Stimulated activated CD4-positive, alpha-beta T cell treated with anti-CD3 and anti-CD28 coated beads, Interleukin-15, amount 100 ng/mL, for 1 hour (primary cell): Measurements from ENCODE around the gene CAST.
A peak's percentile ranks its signal among the peaks of the same experiment; 100 is the strongest.
"Not testable (repeated sequence)": the region's sequence is repeated elsewhere in the genome, so short reads cannot be mapped to it uniquely, and the experiment has no call there.

ENCODE experiments used
- DNase-seq, 2 donors: peaks; one replicate each; pipeline ENCODE4 v3.0.0-alpha.2; 2020; ENCODE audit warnings: low read depth in 1 of 2, low spot score in 1 of 2

CAST gene

DNA sequence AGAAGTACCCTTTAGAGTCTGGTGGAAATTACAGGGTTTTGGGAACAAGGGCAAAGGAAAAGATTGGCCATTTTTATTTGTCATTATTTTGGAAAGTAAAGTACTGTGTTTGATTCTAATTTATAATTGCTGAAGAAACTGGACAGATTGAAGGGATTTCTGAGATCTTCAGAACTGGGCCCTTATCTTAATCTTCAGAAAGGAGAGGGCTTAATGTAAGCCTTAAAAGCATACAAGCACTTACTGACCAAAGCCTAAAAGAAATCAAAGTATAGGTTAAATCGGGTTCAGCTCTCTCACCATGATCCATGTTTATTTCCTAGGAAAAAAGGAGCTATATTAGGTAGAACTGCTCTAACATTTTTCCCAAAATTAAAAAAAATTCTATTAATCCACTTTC, 109.9 kb downstream of the CAST start:
- DNase-seq: no peak

DNA sequence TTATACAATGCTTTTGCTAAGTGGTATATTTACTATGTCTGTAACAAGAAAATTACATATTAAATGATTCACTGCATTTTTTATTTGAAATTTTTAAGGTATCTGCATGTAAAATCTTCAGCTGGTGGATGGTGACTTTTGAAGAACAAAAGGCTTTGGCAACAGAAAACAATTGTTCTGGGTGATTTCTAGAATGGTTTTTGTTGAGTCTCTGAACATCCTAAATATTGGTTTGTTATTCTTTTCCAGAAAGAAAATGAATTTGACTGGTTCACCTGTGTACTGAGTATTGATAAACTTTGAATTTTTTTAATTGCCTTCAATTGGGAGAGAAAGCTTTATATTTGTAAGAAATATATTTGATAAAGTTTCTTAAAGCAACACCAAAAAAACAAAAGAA, 110.4 kb downstream of the CAST start:
- no peak for DNase-seq

DNA sequence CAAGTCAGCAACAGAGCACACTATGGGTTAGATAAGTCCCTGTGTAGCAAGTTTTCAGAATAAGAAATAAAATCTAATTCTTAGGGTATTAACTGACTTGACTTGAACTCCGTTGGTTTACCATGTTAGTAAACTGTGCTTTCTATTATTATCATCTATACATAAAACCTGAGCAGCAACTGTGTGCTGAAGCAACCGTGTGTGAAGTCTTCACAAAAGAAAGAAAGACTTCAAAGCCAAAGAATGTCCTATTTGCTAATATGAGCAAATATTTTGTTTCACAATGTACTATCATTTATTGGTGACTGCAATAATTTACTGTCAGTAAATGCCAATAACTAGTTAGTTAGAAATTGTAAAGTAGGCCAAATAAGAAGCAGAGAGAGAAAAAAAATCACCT, 112.9 kb downstream of the CAST start:
- DNase-seq: no peak

DNA sequence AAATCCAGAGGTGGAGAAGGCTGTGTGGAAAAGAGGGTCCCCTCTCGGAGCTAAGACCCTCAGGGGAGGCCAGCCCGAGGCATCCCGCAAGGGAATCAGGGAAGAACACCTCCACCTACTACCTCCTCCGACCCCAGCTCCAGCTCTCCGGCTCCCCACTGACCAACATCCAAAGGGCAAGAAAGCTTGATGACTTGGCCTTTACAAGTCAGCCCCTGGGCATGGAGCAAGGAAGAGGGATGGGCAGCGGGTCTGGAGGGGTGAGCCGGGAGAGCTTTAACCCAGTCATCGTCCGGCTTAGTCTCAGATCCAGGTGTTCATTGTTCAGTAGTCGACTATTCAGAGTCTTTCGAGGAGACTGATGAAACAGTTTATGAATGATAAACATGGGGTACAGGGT, 113.5 kb downstream of the CAST start:
- no peak for DNase-seq

DNA sequence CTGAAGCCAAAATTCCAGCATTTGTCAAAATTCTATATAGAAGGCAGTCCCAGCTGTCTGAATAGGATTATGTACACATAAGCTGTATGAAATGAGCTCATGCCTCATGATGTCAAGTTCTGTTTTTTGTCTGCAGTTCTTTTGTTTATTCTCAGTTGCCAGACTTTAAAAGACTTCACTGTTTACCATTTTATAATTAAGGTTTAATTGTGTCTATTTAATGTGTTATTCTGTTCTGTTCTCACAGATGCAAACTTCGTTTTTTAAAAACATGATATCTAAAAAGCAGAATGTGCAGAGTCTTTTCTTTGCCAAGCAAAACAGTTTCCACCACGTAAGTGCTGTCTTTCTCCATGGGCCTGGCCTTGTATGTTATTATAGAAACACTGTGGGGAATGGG, 114.4 kb downstream of the CAST start:
- DNase-seq: no peak

DNA sequence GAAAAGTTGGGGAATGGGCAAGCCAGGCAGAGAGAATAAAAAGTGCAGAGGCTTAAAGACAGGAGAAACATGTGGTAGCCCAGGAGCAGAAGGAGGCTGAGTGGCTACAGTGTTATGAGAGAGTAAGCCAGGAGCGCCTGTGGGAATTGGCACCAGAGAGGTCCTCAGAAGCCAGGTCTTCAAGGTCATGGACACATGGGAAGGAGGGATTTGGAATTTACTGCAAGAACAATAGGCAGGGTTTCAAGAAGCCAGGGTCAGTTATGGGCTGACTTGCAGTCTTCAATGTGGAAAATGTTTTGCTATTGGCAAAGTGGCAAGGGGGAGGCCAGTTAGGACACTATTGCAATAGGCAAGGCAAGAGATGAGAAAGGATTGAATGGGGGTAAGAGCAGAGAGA, 116.2 kb downstream of the CAST start:
- no peak for DNase-seq

DNA sequence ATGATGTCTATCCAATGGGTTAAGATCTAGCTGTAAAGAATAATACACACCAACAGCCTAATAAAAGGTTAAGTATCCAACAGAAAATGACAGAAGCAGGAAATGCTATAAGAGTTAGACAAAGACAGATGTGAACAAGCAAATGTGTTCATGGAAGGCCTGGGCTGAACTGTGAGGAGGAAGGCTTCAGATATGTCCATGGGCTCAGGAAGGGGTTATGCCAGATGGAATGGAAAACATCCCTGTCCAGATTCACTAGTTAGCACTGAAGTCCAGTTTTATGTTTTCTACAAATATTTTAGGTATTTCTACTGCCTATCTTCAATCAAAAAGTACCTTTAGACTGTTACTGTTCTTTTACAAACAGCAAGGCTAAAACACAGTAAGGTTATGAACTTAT, 118.5 kb downstream of the CAST start:
- no peak for DNase-seq

DNA sequence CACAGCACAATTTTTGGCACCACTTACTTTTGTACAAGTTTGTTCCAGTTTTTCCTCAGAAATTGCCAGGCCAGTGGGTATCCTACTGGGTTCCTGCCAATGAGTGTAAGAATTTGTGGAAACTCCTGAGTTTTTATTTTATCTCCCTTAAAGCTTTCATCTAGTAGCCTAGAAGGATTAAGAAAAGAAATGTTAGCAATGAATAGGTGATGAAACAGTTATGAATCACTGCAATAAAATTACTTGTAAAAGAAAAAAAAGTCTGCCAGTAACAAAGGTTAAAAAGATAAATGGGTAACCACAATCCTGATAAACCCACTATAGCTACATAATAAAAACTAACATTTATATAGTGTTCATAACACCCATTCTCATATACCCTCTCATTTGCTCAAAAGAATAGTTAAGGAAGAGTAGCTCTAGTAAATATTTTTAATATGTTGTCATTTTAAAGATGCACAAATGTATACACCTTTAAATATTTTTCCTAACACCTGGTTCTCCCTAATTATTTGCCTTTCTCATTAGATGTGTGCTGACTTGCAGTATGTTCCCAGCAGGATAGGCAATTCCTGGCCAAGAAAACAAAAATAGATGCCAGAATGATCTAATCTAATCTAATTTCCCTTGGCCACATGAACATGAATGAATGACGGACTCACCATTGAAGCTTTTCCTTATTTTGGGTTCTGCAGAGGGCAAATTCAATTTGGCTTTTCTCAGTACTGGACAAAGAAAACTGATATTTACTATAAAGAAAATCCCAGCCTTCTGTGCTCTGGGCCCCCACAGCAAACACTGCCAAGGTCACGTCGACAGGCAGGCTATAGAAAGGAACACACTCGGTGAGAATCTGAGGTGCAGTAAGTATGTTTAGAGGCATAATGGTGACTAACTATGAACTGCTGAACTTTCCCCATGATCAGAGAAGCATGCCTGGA, 119.1 kb downstream of the CAST start:
- DNase-seq: no peak

DNA sequence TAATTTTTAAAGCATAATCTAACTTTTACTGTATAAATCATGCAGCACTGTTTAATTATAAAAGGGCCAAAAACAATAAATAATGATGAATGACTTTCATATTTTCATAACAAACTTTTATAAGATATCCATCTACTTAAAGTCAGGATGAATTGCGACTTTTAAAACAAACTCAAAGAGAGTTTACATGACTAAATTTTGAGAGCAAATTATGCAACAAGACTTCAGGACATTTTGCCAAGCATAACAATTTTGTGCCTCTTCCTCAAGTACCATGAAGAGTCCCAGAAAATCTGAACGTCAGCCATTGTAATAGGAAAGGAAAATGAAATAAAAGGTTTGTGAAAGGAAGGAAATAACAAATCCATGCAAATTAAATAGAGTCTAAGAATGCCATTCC, 121.2 kb downstream of the CAST start:
- no peak for DNase-seq

DNA sequence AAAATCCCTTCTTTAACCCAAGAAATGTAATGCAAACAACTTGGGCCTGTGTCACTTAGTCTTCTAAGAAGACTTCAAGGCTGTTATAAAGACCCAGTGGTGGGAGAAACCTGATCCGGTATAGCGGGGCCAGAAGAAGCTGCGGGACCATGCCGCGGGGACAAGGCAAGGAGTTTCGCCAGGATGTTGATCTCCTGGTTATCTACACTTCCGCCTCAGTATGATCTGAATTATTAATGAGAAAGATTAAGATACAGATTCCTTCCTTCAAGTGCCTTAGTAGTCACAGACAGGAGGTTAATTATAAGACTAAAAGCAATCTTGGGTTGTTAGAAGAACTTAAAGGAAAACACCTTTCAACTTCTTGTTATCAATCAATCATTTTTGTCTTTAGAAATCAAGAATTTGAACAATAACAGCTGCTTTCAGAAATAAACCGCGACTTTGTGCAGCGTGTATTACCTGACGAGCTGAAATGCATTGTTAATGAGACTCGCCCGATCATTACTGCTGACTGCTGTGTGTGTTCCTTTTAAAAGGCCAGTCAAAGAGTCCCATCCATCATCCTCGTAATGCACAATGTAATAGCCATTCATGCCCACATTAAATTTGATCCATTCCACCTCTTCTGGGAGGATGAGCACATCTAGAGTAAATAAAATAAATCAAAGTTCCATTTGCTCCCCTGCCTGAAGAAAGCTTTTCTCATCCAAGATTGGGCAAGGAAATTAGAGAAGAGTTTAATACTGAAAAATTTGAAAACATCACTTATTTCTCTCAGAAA, 123.3 kb downstream of the CAST start:
- no peak for DNase-seq

DNA sequence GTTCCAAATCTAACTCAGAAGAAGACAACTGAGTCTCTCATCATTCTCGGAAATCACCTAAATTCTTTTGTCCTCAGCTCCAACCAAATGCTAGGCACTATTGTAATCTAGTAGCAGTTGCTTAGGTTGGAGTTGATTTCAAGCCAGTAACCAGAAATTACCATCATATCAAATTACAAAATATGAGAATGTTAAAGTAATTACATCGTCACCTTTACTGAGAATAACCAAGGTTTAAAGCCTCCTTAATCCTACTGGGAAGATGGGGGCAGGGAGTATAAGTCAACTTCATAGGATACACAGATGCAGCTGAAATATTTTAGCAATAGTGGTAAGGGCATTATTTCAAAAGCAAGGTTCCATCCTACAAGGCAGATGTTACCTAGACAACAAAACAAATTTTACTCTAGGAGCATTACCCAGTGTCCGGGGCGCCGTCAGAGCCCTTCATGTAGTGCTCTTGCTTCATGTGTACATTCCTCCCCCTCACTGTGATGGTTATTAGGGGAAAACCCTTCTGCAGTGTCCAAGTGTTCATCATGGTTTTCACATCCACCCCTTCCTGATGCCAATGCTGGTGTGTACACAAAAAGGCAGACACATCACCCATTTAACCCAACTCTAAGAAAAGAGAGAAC, 126.1 kb downstream of the CAST start:
- no peak for DNase-seq

DNA sequence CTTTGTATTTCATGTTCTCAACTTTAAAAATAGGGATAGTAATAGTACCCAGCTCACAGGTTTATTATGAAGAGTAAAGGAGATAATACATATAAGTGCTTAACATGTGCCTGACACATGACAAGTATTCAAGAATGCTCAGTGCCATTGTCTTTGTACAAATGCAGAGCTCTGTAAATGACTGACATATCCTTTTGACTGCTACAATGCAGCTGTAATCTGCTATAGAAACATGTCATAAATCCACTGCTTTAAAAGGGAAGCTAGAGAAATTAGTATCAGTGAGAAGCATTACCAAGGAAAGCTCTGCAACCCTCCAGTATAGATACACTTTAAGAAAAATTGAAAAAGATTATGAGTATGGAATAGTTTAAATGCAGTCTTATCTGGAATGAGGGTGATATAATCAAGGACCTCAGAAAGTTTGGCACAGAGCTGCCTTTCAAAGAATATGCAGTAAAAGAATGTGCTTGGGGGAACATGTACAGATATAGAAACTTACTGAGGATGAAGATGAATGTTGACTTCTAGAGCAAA, 127.7 kb downstream of the CAST start:
- no peak for DNase-seq

DNA sequence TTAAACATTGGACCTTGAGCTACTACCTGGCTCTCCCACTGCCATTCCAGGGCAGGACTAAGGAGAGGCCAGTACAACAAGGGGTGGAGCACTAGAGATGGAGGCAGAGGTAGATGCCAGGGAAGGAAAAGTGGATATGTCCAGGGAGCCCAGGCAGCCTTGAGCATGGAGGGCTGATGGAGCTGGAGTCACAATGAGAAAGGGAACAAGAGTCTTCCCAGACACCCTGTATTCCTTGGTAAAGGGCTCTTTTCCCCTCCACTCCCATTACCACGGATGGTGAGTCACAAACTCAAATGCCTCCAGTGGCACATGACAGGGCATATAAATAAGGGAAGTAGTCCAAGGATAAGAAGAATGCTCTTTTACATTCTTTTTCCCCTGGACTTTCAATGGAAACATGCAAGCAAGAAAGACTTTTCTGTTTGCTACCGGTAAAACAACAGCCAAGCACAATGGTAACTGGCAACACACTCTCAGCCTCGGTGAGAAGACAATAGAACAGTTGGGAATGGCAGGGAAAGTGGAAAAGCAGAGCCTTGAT, 128.9 kb downstream of the CAST start:
- no peak for DNase-seq

DNA sequence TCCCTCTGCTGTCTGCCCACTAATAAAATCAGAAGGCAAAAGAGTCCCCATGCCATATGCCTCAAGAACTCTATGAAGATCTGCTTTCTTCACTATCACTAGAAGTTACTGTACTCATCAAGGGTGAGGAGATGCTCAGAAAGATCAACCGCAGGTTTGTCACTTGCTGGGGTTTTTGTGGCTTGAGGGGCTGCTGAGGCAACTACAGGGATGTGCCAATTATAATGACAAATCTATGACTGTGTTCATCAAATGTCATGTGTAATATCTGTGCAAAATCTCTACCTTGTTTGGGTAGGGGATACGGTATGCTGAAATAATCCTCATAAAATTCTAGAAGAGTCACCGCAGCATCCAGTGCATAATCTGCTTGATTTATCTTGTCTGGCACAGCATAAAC, 132.6 kb downstream of the CAST start:
- no peak for DNase-seq

DNA sequence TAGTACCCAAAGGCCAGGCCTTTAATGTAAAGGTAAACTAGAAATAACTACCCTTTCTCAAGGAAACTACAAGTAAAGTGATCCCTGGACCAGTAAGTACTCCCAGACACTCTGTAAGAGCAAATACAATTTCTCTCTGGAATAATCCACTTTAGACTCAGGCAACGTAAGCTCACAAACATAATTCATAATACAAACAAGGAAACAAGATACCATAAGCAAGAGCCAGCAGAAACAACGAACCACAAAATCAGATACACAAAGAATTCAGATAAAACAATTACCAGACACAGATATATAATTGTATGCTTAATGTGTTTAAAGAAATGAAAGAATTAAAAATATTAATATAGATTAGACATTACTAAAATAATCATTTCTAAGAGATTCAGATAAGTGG, 133.4 kb downstream of the CAST start:
- no peak for DNase-seq

DNA sequence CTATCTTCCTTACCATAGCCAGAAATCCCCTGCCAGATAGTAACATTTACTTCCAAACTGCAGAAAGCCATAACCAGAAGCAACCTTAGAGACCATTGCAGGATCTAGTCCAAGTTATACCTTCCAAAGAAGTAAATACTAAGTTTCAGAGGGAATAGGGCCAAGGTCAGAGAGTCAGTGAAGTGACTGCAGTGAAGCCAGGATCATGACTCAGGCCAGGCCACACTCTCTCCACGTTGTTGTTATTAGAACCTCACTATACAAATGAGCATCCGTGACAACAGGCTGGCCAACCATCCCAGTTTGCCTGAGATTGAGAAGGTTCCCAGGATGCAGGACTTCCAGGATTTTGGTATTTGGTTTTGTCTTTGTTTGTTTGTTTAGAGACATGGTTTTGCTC, 134.3 kb downstream of the CAST start:
- DNase-seq: no peak

DNA sequence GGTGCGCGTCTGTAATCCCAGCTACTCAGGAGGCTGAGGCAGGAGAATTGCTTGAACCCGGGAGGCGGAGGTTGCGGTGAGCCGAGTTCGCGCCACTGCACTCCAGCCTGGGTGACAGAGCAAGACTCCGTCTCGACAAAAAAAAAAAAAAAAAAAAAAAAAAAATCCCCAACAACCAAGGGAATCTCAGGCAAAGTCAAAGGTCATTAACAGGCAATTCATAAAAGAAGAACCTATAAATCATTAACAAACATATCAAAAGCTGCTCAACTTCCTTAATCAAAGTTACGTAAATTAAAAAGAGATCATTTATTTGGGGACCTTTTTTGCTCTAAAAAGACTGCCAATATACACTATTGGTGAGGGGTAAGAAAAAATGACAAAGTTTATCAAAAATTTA, 139.5 kb downstream of the CAST start:
- not testable (repeated sequence) for DNase-seq

DNA sequence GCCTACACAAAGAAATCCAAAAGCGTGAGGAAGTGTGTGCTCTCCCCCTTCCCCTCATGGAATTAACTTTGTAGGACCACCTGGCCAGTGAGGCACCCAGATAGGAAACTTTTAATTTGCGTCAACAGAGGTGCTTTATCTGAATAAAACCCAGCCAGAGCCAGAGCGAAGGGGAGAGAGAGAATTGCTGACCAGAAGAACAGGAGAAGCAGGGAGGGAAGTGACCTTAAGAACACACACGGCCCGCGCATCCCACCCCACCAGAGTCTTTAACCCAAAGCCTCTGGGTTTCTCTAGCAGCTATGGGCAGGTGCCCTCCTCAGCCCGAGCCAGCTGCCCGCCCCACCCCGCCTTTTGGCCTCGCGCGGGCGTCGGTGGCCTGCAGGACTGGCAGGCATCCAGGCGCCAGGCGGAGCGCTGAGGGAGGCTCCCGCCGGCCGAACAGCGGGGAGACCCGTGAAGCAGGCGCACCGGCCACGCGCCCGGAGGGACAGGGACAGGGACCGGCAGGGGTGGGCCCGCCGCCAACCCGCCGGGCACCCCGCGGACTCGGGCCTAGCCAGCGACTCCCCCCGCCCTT, 145.0 kb downstream of the CAST start:
- peak; percentile 12 to 36 for DNase-seq

DNA sequence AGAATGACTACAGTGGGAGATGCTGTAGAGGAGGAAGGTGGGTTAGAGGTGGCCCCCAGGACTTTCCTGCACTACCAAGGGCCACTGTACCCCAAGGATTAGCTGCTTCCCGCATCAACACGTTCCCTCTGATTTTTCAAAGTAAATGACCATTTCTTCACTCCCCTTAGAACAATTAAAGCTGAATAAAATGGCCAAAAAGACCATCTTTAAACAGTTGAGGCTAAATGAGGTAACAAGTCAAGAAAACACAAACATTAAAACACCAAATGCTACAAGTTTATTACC, 146.3 kb downstream of the CAST start:
- DNase-seq: no peak

DNA sequence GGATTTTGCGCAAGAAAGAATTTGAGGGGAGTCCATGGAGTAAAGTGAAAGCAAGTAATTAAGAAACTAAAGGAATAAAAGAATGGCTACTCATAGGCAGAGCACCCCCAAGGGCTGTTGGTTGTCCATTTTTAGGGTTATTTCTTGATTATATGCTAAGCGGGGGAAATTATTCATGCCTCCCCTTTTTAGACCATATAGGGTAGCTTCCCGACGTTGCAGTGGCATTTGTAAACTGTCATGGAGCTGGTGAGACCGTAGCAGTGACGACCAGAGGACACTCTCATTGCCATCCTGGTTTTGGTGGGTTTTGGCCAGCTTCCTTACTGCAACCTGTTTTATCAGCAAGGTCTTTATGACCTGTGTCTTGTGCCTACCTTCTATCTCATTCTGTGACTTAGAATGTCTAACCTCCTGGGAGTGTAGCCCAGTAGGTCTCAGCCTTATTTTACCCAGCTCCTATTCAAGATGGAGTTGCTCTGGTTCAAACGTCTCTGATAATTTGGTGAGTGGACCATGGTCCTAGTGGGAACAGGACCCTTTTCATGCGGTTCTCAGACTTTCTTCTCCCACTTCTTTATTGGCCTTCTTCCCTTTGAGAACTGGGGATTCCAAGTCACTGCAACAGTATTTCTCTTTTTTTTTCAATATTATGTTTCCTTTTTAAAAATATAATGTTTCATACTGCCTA, 146.8 kb downstream of the CAST start:
- no peak for DNase-seq

DNA sequence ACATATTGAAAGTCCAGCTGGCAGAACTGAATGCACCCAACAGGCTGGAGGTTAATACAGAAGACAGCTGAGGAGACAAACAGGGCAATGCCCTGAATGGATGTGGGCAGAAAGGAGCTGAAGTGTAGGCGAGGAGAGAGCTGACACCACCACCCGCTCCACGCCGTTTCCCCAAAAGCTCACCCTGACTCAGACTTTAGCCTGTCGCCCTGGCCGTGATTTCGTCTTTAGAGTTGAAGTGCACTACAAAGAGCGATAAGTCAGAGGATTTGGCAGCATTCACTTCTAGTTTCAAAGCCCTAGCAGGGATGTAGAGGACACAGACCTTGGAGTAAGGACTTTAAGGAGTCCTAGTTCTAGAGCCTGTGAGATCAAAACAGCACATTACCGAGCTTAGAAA, 147.7 kb downstream of the CAST start:
- DNase-seq: no peak
